Transverse colon (tissue), 4 donors: Measurements from ENCODE around the gene LCK. TPM values are rescaled to one million over a fixed set of nuclear protein-coding genes. Genes with fewer than 3 reads are reported as not detected.

Experiments used
- DNase-seq: peaks from one replicate; pipeline ENCODE4 v3.0.0-alpha.2; 2019
- H3K27ac ChIP-seq, 4 donors: fragments of 200-600 bp; sonication (generic); 2 replicates each; pipeline ENCODE4 v1.5.1; 2016 to 2018; ENCODE audit warnings: inconsistent platforms in 4 of 4
- H3K27me3 ChIP-seq: fragments of 200-600 bp; sonication (generic); 2 replicates; pipeline ENCODE4 v1.5.1; 2017; ENCODE audit warnings: inconsistent platforms
- H3K36me3 ChIP-seq, 4 donors: fragments of 200-600 bp; sonication (generic); 2 replicates each; pipeline ENCODE4 v1.5.1; 2017 to 2019; ENCODE audit warnings: inconsistent platforms in 4 of 4
- H3K4me1 ChIP-seq, 4 donors: fragments of 200-600 bp; sonication (generic); 2 replicates each; pipeline ENCODE4 v1.5.1; 2017 to 2020; ENCODE audit warnings: inconsistent platforms in 4 of 4
- H3K4me3 ChIP-seq, 4 donors: fragments of 200-600 bp; sonication (generic); 1 replicate in 1 of 4; 2 replicates in 3 of 4; pipeline versions ENCODE4 v1.5.1 to v1.6.1; 2017 to 2019; ENCODE audit warnings: inconsistent platforms in 4 of 4
- H3K9me3 ChIP-seq, 2 donors: fragments of 200-600 bp; sonication (generic); 2 replicates each; pipeline ENCODE4 v1.5.1; 2017 to 2019; ENCODE audit warnings: inconsistent platforms in 2 of 2
- CTCF ChIP-seq, 5 experiments: fragments of 200-600 bp in 3 of 5; fragments of 450-650 bp in 2 of 5; sonication (generic) in 3 of 5; IDR thresholded peaks; 1 replicate in 2 of 5; 2 replicates in 3 of 5; pipeline ENCODE4 v1.5.1; 2016 to 2017; ENCODE audit warnings: antibody characterized with exemption in 5 of 5, inconsistent platforms in 3 of 5, mild to moderate bottlenecking in 2 of 5, moderate library complexity in 1 of 5
- EP300 ChIP-seq: sonication (generic); formaldehyde crosslinking; IDR thresholded peaks from one replicate; pipeline ENCODE4 v1.6.1; 2017; ENCODE audit warnings: antibody characterized with exemption, low read depth
- POLR2A ChIP-seq: fragments of 450-650 bp; IDR thresholded peaks from one replicate; pipeline ENCODE4 v1.6.1; 2016; ENCODE audit warnings: antibody characterized with exemption, mild to moderate bottlenecking, moderate library complexity
- POLR2AphosphoS5 ChIP-seq, 3 donors: sonication (generic); formaldehyde crosslinking; IDR thresholded peaks; one replicate each; pipeline ENCODE4 v1.6.1; 2016; ENCODE audit warnings: antibody characterized with exemption in 3 of 3
- WGBS, 2 donors: methylation state at CpG; one replicate each; pipeline ENCODE4 v1.1.5; 2018; ENCODE audit warnings: low coverage in 1 of 2; 5-methylcytosine and 5-hydroxymethylcytosine counted together
- in situ Hi-C, 4 donors: fragments of 200-750 bp; cut with MboI; loops; one replicate each; pipeline versions ENCODE4 v1.15.0 to v1.15.1; 2017; ENCODE audit warnings: low sequenced_read_pairs in 3 of 4, low pct_ligation_motif_present in 1 of 4, low pct_unique_long_range_greater_than_20kb in 1 of 4
- intact Hi-C: fragments of 100-400 bp; cut with DNase I; formaldehyde crosslinking; loops from one replicate; pipeline ENCODE4 v1.15.1; 2023; ENCODE audit warnings: low total_unique reads
- total RNA-seq, 4 donors: library from RNA; depleted of rRNA; stranded (reverse); fragments of >200 nt; gene quantifications; one replicate each; pipeline ENCODE4 v1.1.0, GENCODE V29; 2016

LCK gene
- total RNA-seq, 4 donors from 2014 or later: 4.5 to 12.3 (median 8.7) TPM; not detected in 1

DNA sequence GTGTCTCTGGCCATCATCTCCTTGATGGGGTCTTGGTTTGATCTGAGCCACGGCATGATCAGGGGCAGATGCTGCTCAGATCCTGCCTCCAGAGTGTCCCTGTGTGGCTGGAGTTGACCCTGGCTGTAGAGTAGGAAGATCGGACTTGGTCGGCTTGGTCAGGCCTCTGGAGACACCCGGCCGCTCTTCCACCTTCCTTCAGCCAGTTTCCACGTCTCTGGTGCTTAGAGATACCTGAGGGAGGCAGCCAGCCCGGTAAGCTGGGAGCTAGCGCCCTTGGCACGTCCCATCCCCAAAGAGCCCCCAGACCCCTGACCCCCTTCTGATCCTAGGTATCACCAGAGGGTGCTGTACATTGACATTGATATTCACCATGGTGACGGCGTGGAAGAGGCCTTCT lies 76.1 kb downstream of the LCK start:
- intact Hi-C loops: no loop called here
- no peaks in the 10 kb centered on the region for H3K9me3 ChIP-seq
- 97 to 100% methylated on average over 1 to 11 of the region's 11 CpGs for WGBS, 2 donors
- DNase-seq: no peak
- TF ChIP-seq POLR2AphosphoS5 (IDR thresholded peaks at IDR 0.05) (no peak), EP300 (no peak), CTCF (IDR thresholded peaks at IDR 0.05) (no peak), POLR2A (no peak)
- H3K4me3 ChIP-seq: no peak overlapping the region
- in situ Hi-C loops: no loop called here
- H3K36me3 ChIP-seq: peaks cover 0 to 50% (median 23%) of the 10 kb centered on the region in 4 donors
- no peaks in the 10 kb centered on the region for H3K27me3 ChIP-seq
- H3K27ac ChIP-seq: no peak overlapping the region
- H3K4me1 ChIP-seq: peaks cover 2 to 18% (median 13%) of the 10 kb centered on the region in 4 donors

DNA sequence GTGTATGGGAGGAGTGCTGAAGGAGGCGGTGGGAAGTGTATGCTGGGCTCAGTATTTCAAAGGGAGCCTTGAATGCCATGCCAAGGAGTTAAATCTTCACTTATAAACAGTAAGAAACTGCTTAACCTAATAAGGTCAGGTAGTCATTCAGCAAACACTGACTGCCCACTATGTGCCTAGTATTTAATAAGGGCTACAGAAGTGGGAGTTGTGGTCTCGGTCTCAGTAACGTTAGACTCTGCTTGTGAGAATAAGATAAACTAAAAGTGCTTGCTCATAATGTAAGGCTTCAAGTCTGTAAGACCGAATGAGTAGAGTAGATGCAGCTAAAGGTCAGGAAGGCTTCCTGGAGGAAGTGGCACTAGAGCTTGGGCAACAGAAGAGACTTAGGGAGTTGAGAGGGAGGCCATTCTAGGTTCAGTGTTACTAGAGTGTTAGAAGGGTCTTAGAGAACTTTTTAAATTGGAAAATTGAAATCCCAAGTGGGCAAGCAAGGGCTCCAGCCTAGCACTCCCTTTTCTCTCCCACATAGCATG lies 78.9 kb downstream of the LCK start:
- in situ Hi-C loops: no loop called here

GRCh38 chr1:32330558-32331151 lies 79.6 kb downstream of the LCK start:
- intact Hi-C loops: no loop called here

More for the DNA sequence above, 78.9 kb downstream of the LCK start:
- DNase-seq: no peak
- intact Hi-C loops: no loop called here
- Histone ChIP-seq H3K27me3 (no peaks in the 10 kb centered on the region), H3K4me3 (no peak overlapping the region), H3K36me3 (peaks cover 0 to 48% (median 23%) of the 10 kb centered on the region in 4 donors), H3K4me1 (peaks cover 8 to 26% (median 16%) of the 10 kb centered on the region in 4 donors), H3K27ac (no peak overlapping the region), H3K9me3 (no peaks in the 10 kb centered on the region)
- 84 to 88% methylated on average over 4 of the region's 4 CpGs for WGBS, 2 donors
- TF ChIP-seq EP300 (no peak), POLR2A (no peak), POLR2AphosphoS5 (IDR thresholded peaks at IDR 0.05) (no peak), CTCF (IDR thresholded peaks at IDR 0.05) (no peak)

More at GRCh38 chr1:32330558-32331151, 79.6 kb downstream of the LCK start:
- DNase-seq: no peak
- in situ Hi-C loops: no loop called here
- WGBS, 2 donors: 80 to 90% methylated on average over 2 to 11 of the region's 12 CpGs
- Histone ChIP-seq H3K27me3 (no peaks in the 10 kb centered on the region), H3K36me3 (peaks cover 0 to 42% (median 20%) of the 10 kb centered on the region in 4 donors), H3K4me1 (peaks cover 8 to 29% (median 18%) of the 10 kb centered on the region in 4 donors), H3K9me3 (no peaks in the 10 kb centered on the region), H3K4me3 (no peak overlapping the region), H3K27ac (no peak overlapping the region)
- TF ChIP-seq CTCF (IDR thresholded peaks at IDR 0.05) (no peak), POLR2AphosphoS5 (IDR thresholded peaks at IDR 0.05) (no peak), POLR2A (no peak), EP300 (no peak)
